Stomach (tissue), 9 donors: Measurements from ENCODE around the gene LDB2. TPM values are rescaled to one million over a fixed set of nuclear protein-coding genes. Genes with fewer than 3 reads are reported as not detected.

Source experiments
- DNase-seq, 2 donors: peaks; one replicate each; pipeline versions ENCODE4 v3.0.0 to v3.0.0-alpha.2; 2013 to 2019
- H3K27ac ChIP-seq, 5 donors: fragments of 200-600 bp in 4 of 5; sonication (generic) in 4 of 5; one replicate each; pipeline ENCODE4 v1.5.1; 2013 to 2019; ENCODE audit warnings: mild to moderate bottlenecking in 1 of 5, moderate library complexity in 1 of 5
- H3K27me3 ChIP-seq, 3 donors: fragments of 200-600 bp; sonication (generic); one replicate each; pipeline ENCODE4 v1.5.1; 2017 to 2019; ENCODE audit warnings: mixed run types in 1 of 3
- H3K36me3 ChIP-seq, 4 donors: fragments of 200-600 bp; sonication (generic); 1 replicate in 3 of 4; 2 replicates in 1 of 4; pipeline ENCODE4 v1.5.1; 2016 to 2019
- H3K4me1 ChIP-seq, 4 donors: fragments of 200-600 bp; sonication (generic); one replicate each; pipeline ENCODE4 v1.5.1; 2016 to 2019
- H3K4me3 ChIP-seq, 4 donors: fragments of 200-600 bp; sonication (generic) in 3 of 4; one replicate each; pipeline ENCODE4 v1.5.1; 2016 to 2019; ENCODE audit warnings: mild to moderate bottlenecking in 1 of 4
- H3K9me3 ChIP-seq, 4 donors: fragments of 200-600 bp; sonication (generic); one replicate each; pipeline ENCODE4 v1.5.1; 2016 to 2019
- EP300 ChIP-seq: sonication (generic); formaldehyde crosslinking; IDR thresholded peaks from one replicate; pipeline ENCODE4 v1.6.1; 2017; ENCODE audit warnings: antibody characterized with exemption
- POLR2A ChIP-seq, 4 donors: fragments of 450-650 bp; IDR thresholded peaks; one replicate each; pipeline ENCODE4 v1.6.1; 2016; ENCODE audit warnings: antibody characterized with exemption in 4 of 4, control low read depth in 2 of 4, mild to moderate bottlenecking in 1 of 4, moderate library complexity in 1 of 4
- POLR2AphosphoS5 ChIP-seq, 3 donors: sonication (generic); formaldehyde crosslinking; IDR thresholded peaks; one replicate each; pipeline ENCODE4 v1.6.1; 2016; ENCODE audit warnings: antibody characterized with exemption in 3 of 3
- WGBS, 5 donors: extraction: QIAGEN DNeasy Blood & Tissue Kit in 3 of 5; methylation state at CpG; one replicate each; pipeline versions ENCODE4 v1.1.5 to v1.1.7; 2013 to 2018; 5-methylcytosine and 5-hydroxymethylcytosine counted together
- intact Hi-C: fragments of 100-400 bp; cut with DNase I; formaldehyde crosslinking; loops from one replicate; pipeline ENCODE4 v1.15.1; 2023; ENCODE audit warnings: low total_unique reads
- polyA plus RNA-seq, 3 donors: library from polyadenylated mRNA; stranded (reverse); fragments of 200-250 nt; gene quantifications; one replicate each; pipeline ENCODE4 v1.2.3, GENCODE V29; 2013
- total RNA-seq, 5 donors: library from RNA; depleted of rRNA; stranded (reverse); fragments of >200 nt; gene quantifications; one replicate each; pipeline versions ENCODE4 v1.1.0 to v1.2.3, GENCODE V29; 2014 to 2016
- TF ChIP-seq, protein P1 (sequence below), 7 experiments: fragments of 450-650 bp in 4 of 7; fragments of 200-600 bp in 3 of 7; sonication (generic) in 3 of 7; IDR thresholded peaks; one replicate each; pipeline ENCODE4 v1.5.1; 2016 to 2019; ENCODE audit warnings: antibody characterized with exemption in 7 of 7, control low read depth in 2 of 7, mild to moderate bottlenecking in 1 of 7
- donor health status: healthy with polysubstance abuse.
- donor health status: Bipolar disorder and iron deficiency.
- donor health status: healthy.

Gene LDB2
- total and polyA plus RNA-seq, 8 donors: 6.2 to 63.3 (median 12.8) TPM

DNA sequence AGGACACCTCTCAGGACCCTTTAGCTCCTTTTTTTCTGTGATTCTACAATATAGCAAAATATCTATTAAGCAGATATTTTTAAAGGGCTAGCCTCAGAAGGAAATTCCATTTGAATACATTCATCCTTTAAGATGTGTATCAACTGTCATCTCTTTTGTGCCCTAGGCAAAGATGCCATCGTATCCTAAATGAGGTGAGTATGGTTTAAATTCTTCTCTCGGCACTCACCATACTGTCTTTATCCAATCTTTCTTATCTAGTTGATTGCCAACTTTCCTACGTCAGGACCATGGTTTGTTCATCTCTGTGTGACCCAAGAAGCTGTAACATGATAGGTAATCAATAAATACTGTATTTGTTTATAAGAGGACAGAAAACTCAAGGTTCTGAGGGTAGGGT, 176.0 kb downstream of the LDB2 start:
- H3K9me3 ChIP-seq: peaks cover 0 to 12% (median 5%) of the 10 kb centered on the region in 4 donors
- peaks cover 0 to 13% (median 5%) of the 10 kb centered on the region in 4 donors for H3K4me1 ChIP-seq
- H3K36me3 ChIP-seq: no peaks in the 10 kb centered on the region
- no peak overlapping the region for H3K4me3 ChIP-seq
- intact Hi-C loops: no loop called here
- 68 to 85% (median 78%) methylated on average over 3 of the region's 3 CpGs for WGBS, 5 donors
- TF ChIP-seq POLR2A (IDR thresholded peaks at IDR 0.05) (no peak), EP300 (no peak), POLR2AphosphoS5 (IDR thresholded peaks at IDR 0.05) (no peak)
- TF ChIP-seq, protein P1, sequence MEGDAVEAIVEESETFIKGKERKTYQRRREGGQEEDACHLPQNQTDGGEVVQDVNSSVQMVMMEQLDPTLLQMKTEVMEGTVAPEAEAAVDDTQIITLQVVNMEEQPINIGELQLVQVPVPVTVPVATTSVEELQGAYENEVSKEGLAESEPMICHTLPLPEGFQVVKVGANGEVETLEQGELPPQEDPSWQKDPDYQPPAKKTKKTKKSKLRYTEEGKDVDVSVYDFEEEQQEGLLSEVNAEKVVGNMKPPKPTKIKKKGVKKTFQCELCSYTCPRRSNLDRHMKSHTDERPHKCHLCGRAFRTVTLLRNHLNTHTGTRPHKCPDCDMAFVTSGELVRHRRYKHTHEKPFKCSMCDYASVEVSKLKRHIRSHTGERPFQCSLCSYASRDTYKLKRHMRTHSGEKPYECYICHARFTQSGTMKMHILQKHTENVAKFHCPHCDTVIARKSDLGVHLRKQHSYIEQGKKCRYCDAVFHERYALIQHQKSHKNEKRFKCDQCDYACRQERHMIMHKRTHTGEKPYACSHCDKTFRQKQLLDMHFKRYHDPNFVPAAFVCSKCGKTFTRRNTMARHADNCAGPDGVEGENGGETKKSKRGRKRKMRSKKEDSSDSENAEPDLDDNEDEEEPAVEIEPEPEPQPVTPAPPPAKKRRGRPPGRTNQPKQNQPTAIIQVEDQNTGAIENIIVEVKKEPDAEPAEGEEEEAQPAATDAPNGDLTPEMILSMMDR (IDR thresholded peaks at IDR 0.05): no peak
- no peaks in the 10 kb centered on the region for H3K27me3 ChIP-seq
- H3K27ac ChIP-seq: peak overlapping the region in 2 of 5 donors; percentile 29 to 43
- no peak for DNase-seq

DNA sequence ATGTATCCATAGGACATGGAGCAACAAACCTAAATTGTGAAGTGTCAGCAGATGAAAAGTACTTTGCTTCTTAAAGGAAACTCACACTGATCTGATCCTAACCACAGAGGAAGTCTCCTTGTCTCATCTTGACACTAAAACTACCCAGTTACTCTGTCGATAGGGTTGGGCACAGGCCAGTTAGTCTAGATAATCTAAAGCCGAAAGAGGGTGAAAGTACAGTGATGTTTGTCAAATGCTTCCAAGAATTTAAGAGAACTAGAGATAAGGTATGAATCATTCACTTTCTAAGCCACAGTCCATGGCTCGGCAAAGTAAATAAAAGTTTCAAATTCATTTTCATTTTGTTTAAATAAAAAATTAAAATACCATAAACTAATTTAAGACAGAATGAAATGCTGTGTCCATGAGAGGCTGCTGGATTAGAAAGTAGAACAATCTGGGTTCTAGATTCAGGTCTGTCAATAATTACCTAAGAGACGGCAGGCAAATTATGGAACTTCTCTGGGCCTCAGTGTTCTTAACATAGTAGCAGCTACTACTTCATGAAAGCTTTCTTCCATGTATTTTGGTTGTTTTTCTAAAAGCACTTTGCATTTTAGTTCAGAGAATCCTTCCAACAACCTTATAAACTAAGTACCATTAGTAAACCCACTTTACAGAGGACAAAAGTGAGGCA, 176.7 kb downstream of the LDB2 start:
- Histone ChIP-seq H3K4me3 (no peak overlapping the region), H3K27ac (peak overlapping the region in 3 of 5 donors; percentile 27 to 43 (median 29)), H3K27me3 (no peaks in the 10 kb centered on the region), H3K4me1 (peaks cover 0 to 13% (median 5%) of the 10 kb centered on the region in 4 donors), H3K9me3 (peaks cover 0 to 12% (median 5%) of the 10 kb centered on the region in 4 donors), H3K36me3 (no peaks in the 10 kb centered on the region)
- TF ChIP-seq POLR2AphosphoS5 (IDR thresholded peaks at IDR 0.05) (no peak), POLR2A (IDR thresholded peaks at IDR 0.05) (no peak), EP300 (no peak)
- TF ChIP-seq, protein P1 (IDR thresholded peaks at IDR 0.05): no peak
- DNase-seq: peak in 1 of 2 donors; percentile 56
- 16 to 31% (median 20%) methylated on average over 4 of the region's 4 CpGs for WGBS, 5 donors
- intact Hi-C loops: no loop called here

DNA sequence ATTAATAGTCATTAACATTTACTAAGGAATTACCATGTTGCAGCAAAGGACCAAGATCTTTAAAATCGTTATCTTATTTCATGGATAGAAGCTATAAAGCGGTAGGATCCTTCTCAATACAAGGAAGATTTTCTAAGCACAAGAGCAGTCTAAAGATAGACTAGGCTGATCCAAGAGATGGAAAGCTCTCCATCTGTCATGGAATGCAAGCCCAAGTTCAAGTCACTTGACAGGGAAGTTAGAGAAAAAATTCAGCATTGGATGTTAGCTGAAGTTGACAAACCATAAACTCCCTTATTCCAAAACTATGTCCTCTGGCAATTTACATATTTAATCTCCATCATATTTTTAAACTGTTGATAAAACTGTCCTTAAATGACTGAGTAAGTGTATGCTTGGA, 177.7 kb downstream of the LDB2 start:
- no peak for TF ChIP-seq POLR2A (IDR thresholded peaks at IDR 0.05)
- TF ChIP-seq POLR2AphosphoS5 (IDR thresholded peaks at IDR 0.05): no peak
- TF ChIP-seq EP300: no peak
- TF ChIP-seq, protein P1 (IDR thresholded peaks at IDR 0.05): no peak
- H3K27me3 ChIP-seq: no peaks in the 10 kb centered on the region
- DNase-seq: no peak
- no peaks in the 10 kb centered on the region for H3K36me3 ChIP-seq
- WGBS, 5 donors: 68 to 96% (median 92%) methylated on average over 2 of the region's 2 CpGs
- H3K27ac ChIP-seq: no peak overlapping the region
- intact Hi-C loops: no loop called here
- H3K4me3 ChIP-seq: no peak overlapping the region
- H3K9me3 ChIP-seq: peaks cover 0 to 12% (median 5%) of the 10 kb centered on the region in 4 donors
- H3K4me1 ChIP-seq: peaks cover 0 to 13% (median 5%) of the 10 kb centered on the region in 4 donors

DNA sequence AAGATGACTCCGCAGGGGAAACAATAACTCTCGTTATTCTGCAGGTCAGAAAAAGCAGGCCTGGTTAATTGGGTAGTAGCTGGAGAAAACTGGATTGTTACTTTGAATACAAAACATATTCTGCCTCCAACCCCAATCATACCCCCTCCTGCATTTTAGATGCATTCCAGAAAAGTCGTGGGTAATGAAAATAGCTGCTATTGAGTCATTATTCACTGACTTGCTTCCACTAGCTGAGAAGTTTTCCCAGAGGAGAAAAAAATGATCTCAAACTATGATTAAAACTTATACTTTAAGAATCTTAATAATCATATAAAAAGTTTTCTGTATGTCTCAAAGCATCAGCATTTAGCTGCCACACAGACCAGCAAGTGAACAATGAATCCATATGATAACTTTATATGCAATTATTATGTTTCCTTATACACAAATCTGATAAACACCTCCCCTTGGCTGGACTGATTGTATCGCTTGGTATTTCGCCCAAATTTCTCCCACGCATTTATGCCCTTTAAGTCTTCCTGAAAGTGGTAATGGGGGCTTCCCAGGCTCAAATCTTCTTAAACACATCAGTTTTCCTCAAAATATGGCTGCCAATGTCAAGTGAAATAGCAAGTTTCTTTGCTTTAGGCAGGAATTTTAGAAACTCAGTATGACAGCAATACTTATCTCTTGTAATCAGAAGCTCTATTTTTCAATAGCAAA, 181.0 kb downstream of the LDB2 start:
- TF ChIP-seq EP300 (no peak), POLR2A (IDR thresholded peaks at IDR 0.05) (no peak), POLR2AphosphoS5 (IDR thresholded peaks at IDR 0.05) (no peak)
- TF ChIP-seq, protein P1 (IDR thresholded peaks at IDR 0.05): no peak
- DNase-seq: no peak
- 59 to 85% (median 79%) methylated on average over 6 of the region's 6 CpGs for WGBS, 5 donors

More for the DNA sequence above, 181.0 kb downstream of the LDB2 start:
- H3K9me3 ChIP-seq: no peaks in the 10 kb centered on the region
- no peaks in the 10 kb centered on the region for H3K27me3 ChIP-seq
- no peaks in the 10 kb centered on the region for H3K36me3 ChIP-seq
- H3K4me3 ChIP-seq: no peak overlapping the region
- peaks cover 0 to 13% (median 5%) of the 10 kb centered on the region in 4 donors for H3K4me1 ChIP-seq
- H3K27ac ChIP-seq: no peak overlapping the region
- intact Hi-C loops: no loop called here
